ENCODE results near the gene LYST. TPM values are rescaled to one million over a fixed set of nuclear protein-coding genes. Genes with fewer than 3 reads are reported as not detected.
A peak's percentile ranks its signal among the peaks of the same experiment; 100 is the strongest.

LYST gene
- total and polyA plus RNA-seq, 2 donors (not counting 1 experiment from before 2014, with no cell fraction given), result 7.5 to 50.2 TPM

GRCh38 chr1:235650341-235651169 lies 216.2 kb downstream of the LYST start:
- Histone ChIP-seq H3K79me2 (ENCODE audit: control insufficient read depth, insufficient read depth, low read length) (no peaks in the 10 kb centered on the region), H3K27ac (ENCODE audit: insufficient read depth, low read length) (no peak overlapping the region), H3K9ac (ENCODE audit: insufficient read depth, low read length) (no peak overlapping the region), H3K4me1 (ENCODE audit: control insufficient read depth, extremely low read depth, insufficient read depth, low read length) (no peaks in the 10 kb centered on the region), H3K9me3 (ENCODE audit: control insufficient read depth, insufficient read depth, low read depth, low read length) (no peaks in the 10 kb centered on the region), H3K4me3 (replicated peaks in 1 of 4; ENCODE audit: control extremely low read depth in 1 of 4, insufficient read depth in 1 of 4, low read depth in 3 of 4, low read length in 4 of 4) (peak overlapping the region; percentile 14 to 44 (median 28)), H2AFZ (ENCODE audit: low read length) (no peak overlapping the region), H3K4me2 (ENCODE audit: extremely low read depth, insufficient read depth, low read length) (peak overlapping the region; percentile 71), H4K20me1 (ENCODE audit: control insufficient read depth, extremely low read depth, insufficient read depth, low read length) (no peaks in the 10 kb centered on the region), H3K36me3 (ENCODE audit: control insufficient read depth, insufficient read depth, low read length) (no peaks in the 10 kb centered on the region), H3K27me3 (ENCODE audit: control insufficient read depth, insufficient read depth, low read length) (peaks cover 21% of the 10 kb centered on the region)
- TF ChIP-seq EZH2 (IDR thresholded peaks at IDR 0.05; ENCODE audit: low read length, missing control alignments), result peak; percentile 92
- no peak for TF ChIP-seq CTCF (conservative IDR thresholded peaks at IDR 0.05 in 1 of 2, IDR thresholded peaks at IDR 0.05 in 1 of 2; ENCODE audit: low read depth in 1 of 2, low read length in 2 of 2)
- DNase-seq (ENCODE audit: low read depth in 2 of 2), result peak in 1 of 2 donors; percentile 9

GRCh38 chr1:235649368-235650163 lies 217.1 kb downstream of the LYST start, which contains the start of gene GNG4:
TSS of gene GNG4 (minus strand) at chr1:235649784. CDS start at chr1:235583838, 65,946 bp downstream.
- Histone ChIP-seq H3K36me3 (ENCODE audit: control insufficient read depth, insufficient read depth, low read length) (no peaks in the 10 kb centered on the region), H3K27me3 (ENCODE audit: control insufficient read depth, insufficient read depth, low read length) (peaks cover 24% of the 10 kb centered on the region), H2AFZ (ENCODE audit: low read length) (no peak within 1 kb of the TSS), H3K4me2 (ENCODE audit: extremely low read depth, insufficient read depth, low read length) (peak within 1 kb of the TSS; percentile 71), H3K9ac (ENCODE audit: insufficient read depth, low read length) (no peak within 1 kb of the TSS), H3K4me3 (replicated peaks in 1 of 4; ENCODE audit: control extremely low read depth in 1 of 4, insufficient read depth in 1 of 4, low read depth in 3 of 4, low read length in 4 of 4) (peak within 1 kb of the TSS; percentile 28 to 47 (median 32)), H3K79me2 (ENCODE audit: control insufficient read depth, insufficient read depth, low read length) (no peaks in the 10 kb centered on the region), H3K9me3 (ENCODE audit: control insufficient read depth, insufficient read depth, low read depth, low read length) (no peaks in the 10 kb centered on the region), H3K4me1 (ENCODE audit: control insufficient read depth, extremely low read depth, insufficient read depth, low read length) (no peaks in the 10 kb centered on the region), H3K27ac (ENCODE audit: insufficient read depth, low read length) (no peak within 1 kb of the TSS), H4K20me1 (ENCODE audit: control insufficient read depth, extremely low read depth, insufficient read depth, low read length) (no peaks in the 10 kb centered on the region)
- TF ChIP-seq EZH2 (IDR thresholded peaks at IDR 0.05; ENCODE audit: low read length, missing control alignments) (no peak), CTCF (conservative IDR thresholded peaks at IDR 0.05 in 1 of 2, IDR thresholded peaks at IDR 0.05 in 1 of 2; ENCODE audit: low read depth in 1 of 2, low read length in 2 of 2) (no peak)
- DNase-seq (ENCODE audit: low read depth in 2 of 2), result no peak

GRCh38 chr1:235648954-235649367 lies 217.7 kb downstream of the LYST start:
- no peaks in the 10 kb centered on the region for H3K4me1 ChIP-seq (ENCODE audit: control insufficient read depth, extremely low read depth, insufficient read depth, low read length)
- TF ChIP-seq EZH2 (IDR thresholded peaks at IDR 0.05; ENCODE audit: low read length, missing control alignments), result no peak
- no peak for TF ChIP-seq CTCF (conservative IDR thresholded peaks at IDR 0.05 in 1 of 2, IDR thresholded peaks at IDR 0.05 in 1 of 2; ENCODE audit: low read depth in 1 of 2, low read length in 2 of 2)
- peak overlapping the region; percentile 44 for H3K4me2 ChIP-seq (ENCODE audit: extremely low read depth, insufficient read depth, low read length)
- peaks cover 25% of the 10 kb centered on the region for H3K27me3 ChIP-seq (ENCODE audit: control insufficient read depth, insufficient read depth, low read length)
- peak overlapping the region; percentile 9 to 47 (median 26) for H3K4me3 ChIP-seq (replicated peaks in 1 of 4; ENCODE audit: control extremely low read depth in 1 of 4, insufficient read depth in 1 of 4, low read depth in 3 of 4, low read length in 4 of 4)
- DNase-seq (ENCODE audit: low read depth in 2 of 2), result peak; percentile 58 to 72
- H4K20me1 ChIP-seq (ENCODE audit: control insufficient read depth, extremely low read depth, insufficient read depth, low read length), result no peaks in the 10 kb centered on the region
- no peak overlapping the region for H3K9ac ChIP-seq (ENCODE audit: insufficient read depth, low read length)
- H3K36me3 ChIP-seq (ENCODE audit: control insufficient read depth, insufficient read depth, low read length), result no peaks in the 10 kb centered on the region
- H3K27ac ChIP-seq (ENCODE audit: insufficient read depth, low read length), result no peak overlapping the region
- no peak overlapping the region for H2AFZ ChIP-seq (ENCODE audit: low read length)
- no peaks in the 10 kb centered on the region for H3K9me3 ChIP-seq (ENCODE audit: control insufficient read depth, insufficient read depth, low read depth, low read length)
- H3K79me2 ChIP-seq (ENCODE audit: control insufficient read depth, insufficient read depth, low read length), result no peaks in the 10 kb centered on the region

Data from fibroblast of lung (primary cell).